Bone marrow (tissue), 2 donors: ENCODE measurements around the gene FBXW10B.
"Not testable (repeated sequence)": the region's sequence is repeated elsewhere in the genome, so short reads cannot be mapped to it uniquely, and the experiment has no call there.

Experiments
- DNase-seq, 2 donors: peaks; one replicate each; lab custom pipeline; 2025; lab: John Stamatoyannopoulos, UW

Gene FBXW10B

DNA sequence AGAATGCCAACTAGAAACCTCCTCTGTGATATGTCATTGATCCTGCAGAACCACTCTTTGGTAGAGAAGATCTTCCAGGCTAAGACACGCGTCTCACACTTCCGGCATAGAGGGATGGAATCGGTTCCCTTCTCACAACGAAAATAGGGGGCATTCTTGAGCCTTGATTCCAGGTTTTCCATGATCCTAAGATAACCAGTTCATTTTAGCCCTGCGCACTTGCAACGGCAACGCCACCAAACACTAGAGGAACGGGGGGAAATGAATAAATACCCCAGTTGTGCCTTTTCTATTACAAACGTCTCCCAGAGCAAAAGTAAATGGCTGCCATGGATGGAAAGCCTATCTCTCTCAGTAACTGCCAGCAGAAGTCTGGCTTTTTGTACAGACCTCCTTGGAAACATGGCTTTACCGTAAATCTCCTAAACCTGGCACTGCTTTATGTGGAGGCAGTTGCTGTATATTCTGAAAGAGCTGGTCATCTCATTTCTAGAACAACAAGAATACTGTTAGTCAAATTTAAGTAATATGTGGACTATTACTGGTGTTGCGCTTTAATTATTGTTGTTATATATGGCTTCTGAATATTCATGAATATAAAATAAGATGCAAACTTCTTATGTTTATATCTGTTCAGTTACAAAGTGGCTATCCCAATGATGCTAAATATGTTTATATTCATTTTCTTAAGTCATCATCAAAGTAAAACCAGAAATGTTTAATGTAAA, at the start of gene FBXW10B:
TSS of gene FBXW10B (minus strand) at position 374 of the 728 bp plus-strand sequence. CDS start at position 182, 192 bp downstream.
- not testable (repeated sequence) for DNase-seq

DNA sequence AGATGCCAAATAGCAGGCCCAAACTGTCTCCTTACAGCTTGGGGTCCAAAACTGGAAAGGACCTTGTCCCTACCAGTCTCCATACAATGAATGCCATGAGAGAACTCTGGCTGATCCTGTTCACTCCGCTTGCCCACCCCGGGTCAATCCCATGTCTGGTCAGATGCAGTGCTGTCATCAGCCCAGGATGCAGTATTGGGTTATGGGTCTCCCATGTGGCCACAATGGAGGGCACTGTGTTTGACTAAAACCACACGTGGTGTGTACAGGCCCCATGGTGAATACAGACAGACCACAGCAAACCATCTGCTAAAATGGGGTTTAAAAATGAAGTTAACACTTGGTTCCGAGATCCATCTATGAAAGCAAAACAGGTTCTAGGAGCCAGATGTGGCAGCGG, 44.2 kb upstream of the FBXW10B start:
- no peak for DNase-seq

GRCh38 chr17:15663176-15663575, 43.7 kb upstream of the FBXW10B start:
- no peak for DNase-seq

GRCh38 chr17:15662681-15663080, 43.2 kb upstream of the FBXW10B start:
- DNase-seq = no peak

- no peak for DNase-seq
Measured at GRCh38 chr17:15660077-15660476, 40.6 kb upstream of the FBXW10B start.

- no peak for DNase-seq
Measured at GRCh38 chr17:15659663-15660062, 40.2 kb upstream of the FBXW10B start.

- DNase-seq = no peak
Measured at GRCh38 chr17:15659236-15659635, 39.7 kb upstream of the FBXW10B start.

- DNase-seq = no peak
Measured at GRCh38 chr17:15658296-15658695, 38.8 kb upstream of the FBXW10B start.

DNA sequence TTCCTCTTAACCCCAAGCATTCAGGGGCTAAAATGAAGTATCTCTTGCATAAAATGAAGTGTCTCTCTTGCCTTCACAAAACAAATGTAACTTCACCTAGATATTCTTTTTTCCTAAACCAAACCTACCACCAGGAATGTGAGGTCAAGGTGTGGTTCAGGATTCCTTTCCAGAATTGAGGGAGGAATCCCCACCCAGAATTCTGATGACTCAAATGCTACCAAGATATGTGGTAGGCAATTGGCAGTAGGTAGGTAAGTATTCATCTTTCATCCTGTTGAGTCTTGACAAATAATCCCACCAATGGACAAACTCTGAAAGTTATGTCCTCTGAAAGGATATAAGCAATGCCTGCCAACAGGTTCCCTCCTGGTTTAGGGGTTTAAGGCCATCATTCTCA, 38.4 kb upstream of the FBXW10B start:
- DNase-seq = no peak

DNA sequence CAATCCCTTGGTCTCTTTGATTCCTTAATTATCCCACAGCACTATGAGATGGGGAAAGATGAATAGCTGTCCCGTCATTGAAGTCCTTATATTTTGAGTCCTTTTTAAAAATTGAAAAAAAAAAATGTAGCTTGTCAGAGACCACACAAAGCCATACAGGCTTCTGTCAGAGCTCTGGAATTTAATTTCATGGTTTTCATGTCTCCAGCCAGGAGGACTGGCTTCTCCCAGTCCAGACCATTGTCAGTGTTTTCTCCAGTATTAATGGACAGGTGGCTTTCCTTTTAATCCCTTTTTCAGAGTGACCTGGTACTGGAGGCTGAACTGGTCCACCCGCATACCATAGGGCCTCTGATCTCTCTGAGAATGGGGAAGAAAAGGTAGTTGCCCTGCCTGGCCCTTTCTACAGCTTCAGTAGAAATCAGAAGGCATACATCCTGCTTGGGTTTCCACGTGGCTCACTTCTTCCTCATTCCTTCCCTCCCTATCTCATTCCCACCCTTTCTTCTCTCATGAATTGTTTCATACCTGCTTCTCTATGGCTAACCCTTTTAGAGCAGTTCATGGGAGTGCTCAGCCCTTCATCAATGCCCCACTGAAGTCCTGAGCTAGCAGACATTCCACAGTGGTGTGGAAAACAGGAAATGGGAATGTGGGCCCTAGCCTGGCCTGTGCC, 35.5 kb upstream of the FBXW10B start:
- DNase-seq = no peak

DNA sequence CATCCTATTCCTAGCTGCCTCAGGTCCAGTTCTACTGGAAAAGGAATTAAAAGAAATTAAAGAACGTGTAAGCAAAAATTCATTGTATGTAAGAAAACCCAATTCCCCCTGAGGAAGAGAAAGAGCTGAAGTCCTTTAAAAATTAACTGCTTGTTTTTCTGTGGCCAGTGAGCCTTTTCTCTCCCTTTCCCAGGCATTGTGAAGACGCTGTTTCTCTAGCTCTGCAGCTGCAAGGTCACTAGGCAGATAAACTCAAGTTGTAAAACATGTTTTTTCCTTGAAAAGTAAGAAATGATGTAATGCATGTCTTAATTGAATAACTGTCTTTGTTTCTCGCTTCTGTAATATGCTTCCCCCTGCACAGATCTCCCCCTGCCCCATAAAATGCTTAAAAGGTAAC, 34.9 kb upstream of the FBXW10B start:
- not testable (repeated sequence) for DNase-seq

- no peak for DNase-seq
Measured at GRCh38 chr17:15652960-15653359, 33.5 kb upstream of the FBXW10B start.

- DNase-seq = peak; percentile 69 to 94
Measured at GRCh38 chr17:15651583-15652110, 32.1 kb upstream of the FBXW10B start.

DNA sequence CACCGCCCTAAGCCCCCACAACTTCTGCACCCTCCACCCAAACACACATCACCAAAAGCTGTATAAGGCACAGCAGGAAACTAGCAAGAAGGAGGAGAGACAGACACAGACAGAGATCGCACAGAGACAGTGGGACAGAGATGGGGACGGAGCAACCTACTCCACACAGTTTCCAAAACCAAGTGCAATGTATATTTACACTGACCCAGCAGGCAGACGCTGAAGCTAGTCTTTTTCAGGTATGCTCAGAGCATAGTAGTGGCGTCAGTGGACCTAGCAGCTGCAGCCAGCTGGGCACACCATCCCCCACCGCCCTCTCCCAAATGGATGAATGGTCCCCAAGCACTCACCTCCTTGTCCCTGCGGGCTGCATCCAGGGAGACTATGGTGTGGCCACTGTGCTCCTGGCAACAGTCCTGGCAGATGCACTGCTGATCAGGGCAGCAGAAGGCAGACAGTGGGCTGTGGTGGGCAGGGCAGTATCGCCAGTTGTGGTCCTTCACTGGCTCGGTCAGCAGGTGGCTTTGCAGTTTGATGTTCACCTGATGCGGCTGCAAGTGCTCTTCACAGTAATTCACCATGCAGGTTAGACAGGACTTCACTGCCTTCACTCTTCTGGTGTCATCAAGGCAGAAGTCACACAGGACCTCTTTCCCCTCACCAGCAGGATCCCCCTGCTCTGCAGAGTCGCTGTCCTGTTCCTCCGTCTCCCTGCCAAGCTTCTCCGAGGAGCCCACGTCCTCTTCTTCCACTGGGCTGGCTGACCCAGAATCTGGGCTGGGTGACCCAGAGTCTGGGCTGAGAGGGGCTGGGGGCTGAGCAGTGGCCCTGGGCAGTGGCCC, 31.5 kb upstream of the FBXW10B start:
- DNase-seq = no peak

DNA sequence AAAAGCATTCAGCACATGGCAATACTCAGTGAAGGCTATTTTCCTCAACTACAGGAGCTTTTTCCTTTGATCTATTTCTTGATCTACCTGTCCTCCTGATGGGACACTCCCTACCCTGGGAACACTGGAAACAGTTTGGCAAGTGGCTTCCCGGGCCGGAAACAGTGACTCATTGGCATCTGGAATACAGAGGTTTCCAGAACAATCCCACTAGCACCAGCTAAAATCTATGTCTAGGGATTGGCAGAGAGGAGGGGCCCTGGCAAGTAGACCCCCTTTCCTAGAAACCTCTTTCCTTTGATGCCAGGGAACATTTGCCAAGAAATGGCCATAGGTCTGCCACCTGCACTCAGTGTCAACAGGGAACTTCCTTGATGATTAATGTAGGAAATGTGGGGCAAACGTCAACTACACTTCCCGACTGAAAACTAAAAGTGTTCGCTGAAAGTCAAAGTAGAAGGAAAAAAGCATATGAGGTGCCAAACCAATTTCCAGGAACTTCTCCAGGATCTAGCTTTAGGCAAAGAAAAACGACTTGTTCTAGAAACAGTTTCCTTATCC, 30.4 kb upstream of the FBXW10B start:
- no peak for DNase-seq

- DNase-seq = no peak
Measured at GRCh38 chr17:15648386-15648785, 28.9 kb upstream of the FBXW10B start.

DNA sequence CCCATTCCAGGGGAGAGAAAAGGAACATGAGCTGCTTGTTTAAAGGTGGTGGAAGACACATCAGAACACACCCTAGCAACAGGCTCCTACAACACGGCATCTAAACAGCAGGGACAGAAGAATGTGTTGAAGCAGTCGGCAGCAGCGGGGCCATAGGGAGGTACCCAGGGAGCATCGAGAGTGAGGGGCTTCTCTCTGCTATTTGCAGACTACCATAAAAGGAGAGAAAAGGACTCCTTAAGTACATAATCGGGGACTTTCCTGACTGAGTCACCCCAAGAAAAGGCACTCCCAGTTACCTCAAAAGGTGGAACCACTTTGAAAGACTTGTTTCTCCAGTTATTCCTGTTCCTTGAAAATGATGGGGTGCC, 26.4 kb upstream of the FBXW10B start:
- not testable (repeated sequence) for DNase-seq

DNA sequence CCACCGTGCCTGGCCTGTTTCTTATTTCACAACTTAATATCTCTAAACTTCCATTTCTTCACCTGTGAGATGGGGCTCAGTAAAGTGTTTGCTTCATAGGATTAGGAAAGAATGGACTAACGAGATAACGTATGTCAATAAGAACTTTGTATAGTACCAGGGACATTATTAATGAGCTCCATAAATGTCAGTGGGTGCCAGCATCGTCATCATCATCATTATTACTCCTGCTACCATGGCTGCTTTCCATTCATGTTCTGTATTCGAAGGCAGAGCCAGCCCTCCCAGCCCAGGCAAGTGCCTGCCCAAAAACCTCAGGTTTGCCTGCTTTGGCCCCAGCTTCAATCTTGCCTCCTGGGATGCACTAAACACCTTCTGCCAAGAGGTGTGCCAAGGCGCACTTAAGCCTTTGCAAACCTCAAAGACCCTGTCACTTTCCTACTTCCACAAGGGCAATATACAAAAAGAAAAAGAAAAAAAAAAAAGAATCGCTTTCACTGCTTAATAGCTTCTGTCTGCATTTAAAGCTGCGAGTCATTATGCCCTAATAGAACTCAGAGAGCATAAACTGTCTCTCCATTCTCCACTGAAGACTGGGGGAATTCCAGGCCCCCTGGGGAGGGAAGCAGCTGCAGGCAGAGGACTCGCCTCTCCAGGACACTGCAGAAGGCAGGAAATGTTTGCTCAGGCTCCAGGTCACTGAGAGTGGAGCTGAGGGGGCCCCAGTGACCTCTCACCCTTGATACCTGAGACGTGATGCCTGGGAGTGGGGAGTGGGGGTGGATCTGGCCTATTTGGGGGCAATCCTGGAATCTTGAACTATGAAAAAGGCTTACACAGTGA, 25.8 kb upstream of the FBXW10B start:
- DNase-seq = peak in 1 of 2 donors; percentile 29

DNA sequence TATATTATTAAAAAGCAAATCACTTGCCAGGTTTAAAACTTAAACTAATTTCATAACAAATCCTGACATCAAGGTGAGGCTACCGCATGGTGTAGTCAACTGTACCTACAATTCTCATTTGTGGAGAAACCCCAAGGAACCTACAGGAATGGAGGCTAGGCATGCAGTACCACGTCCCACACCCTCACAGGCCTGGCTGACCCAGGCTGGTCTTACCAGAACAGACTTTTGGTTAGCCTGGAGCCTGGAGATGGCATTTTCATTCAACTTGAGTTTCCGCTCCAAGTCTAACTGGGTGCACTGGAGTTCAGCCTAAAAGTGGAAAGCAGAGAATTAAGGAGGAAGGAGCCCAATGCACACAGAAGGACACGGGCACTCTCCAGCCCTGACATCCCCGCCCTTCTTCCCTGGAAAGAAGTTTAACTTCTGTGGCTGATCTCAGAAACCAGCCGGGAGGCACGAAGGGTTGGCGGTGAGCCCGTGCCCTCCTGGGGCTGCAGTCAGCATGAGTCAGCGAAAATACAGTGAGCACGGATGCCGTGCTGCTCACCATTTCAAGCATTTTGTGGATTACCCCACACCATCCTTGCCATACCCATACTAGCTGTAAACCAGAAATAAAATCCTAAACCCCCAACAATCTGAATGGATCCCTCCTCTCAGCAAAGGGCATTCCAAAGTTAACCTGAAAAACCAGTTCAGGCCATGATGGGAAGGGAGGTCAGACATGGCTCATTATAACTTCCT, 23.2 kb upstream of the FBXW10B start:
- DNase-seq = not testable (repeated sequence)

- DNase-seq = not testable (repeated sequence)
Measured at GRCh38 chr17:15642014-15642413, 22.5 kb upstream of the FBXW10B start.
